Spleen (tissue), 11 donors: Measurements from ENCODE around the gene FBXL13. TPM values are rescaled to one million over a fixed set of nuclear protein-coding genes. Genes with fewer than 3 reads are reported as not detected.
"Not testable (repeated sequence)": the region's sequence is repeated elsewhere in the genome, so short reads cannot be mapped to it uniquely, and the experiment has no call there.

Source experiments
- DNase-seq: peaks from one replicate; pipeline ENCODE4 v3.0.0-alpha.2; 2020
- H3K27ac ChIP-seq, 8 donors: fragments of 200-600 bp; sonication (generic) in 7 of 8; 1 replicate in 4 of 8; 2 replicates in 4 of 8; pipeline versions ENCODE4 v1.5.0 to v1.8.0; 2016 to 2021; ENCODE audit warnings: inconsistent platforms in 4 of 8, mild to moderate bottlenecking in 4 of 8, moderate library complexity in 1 of 8
- H3K27me3 ChIP-seq, 7 donors: fragments of 200-600 bp; sonication (generic) in 6 of 7; replicated peaks in 1 of 7; 1 replicate in 4 of 7; 2 replicates in 3 of 7; pipeline versions ENCODE4 v1.5.0 to v1.8.0; 2016 to 2021; ENCODE audit warnings: inconsistent platforms in 3 of 7, mild to moderate bottlenecking in 1 of 7
- H3K36me3 ChIP-seq, 6 donors: fragments of 200-600 bp; sonication (generic) in 5 of 6; 1 replicate in 4 of 6; 2 replicates in 2 of 6; pipeline versions ENCODE4 v1.5.0 to v1.8.0; 2016 to 2021; ENCODE audit warnings: inconsistent platforms in 2 of 6
- H3K4me1 ChIP-seq, 6 donors: fragments of 200-600 bp; sonication (generic) in 5 of 6; 1 replicate in 3 of 6; 2 replicates in 3 of 6; pipeline versions ENCODE4 v1.5.0 to v1.8.0; 2016 to 2021; ENCODE audit warnings: inconsistent platforms in 3 of 6
- H3K4me3 ChIP-seq, 8 donors: fragments of 200-600 bp; sonication (generic) in 7 of 8; 1 replicate in 4 of 8; 2 replicates in 4 of 8; pipeline versions ENCODE4 v1.5.0 to v1.8.0; 2016 to 2021; ENCODE audit warnings: inconsistent platforms in 4 of 8, mild to moderate bottlenecking in 4 of 8, moderate library complexity in 2 of 8
- H3K9me3 ChIP-seq, 8 donors: fragments of 200-600 bp; sonication (generic) in 7 of 8; 1 replicate in 4 of 8; 2 replicates in 4 of 8; pipeline versions ENCODE4 v1.5.0 to v1.8.0; 2016 to 2021; ENCODE audit warnings: inconsistent platforms in 4 of 8
- POLR2A ChIP-seq, 3 donors: fragments of 450-650 bp; IDR thresholded peaks; one replicate each; pipeline ENCODE4 v1.5.1; 2017; ENCODE audit warnings: antibody characterized with exemption in 3 of 3, mild to moderate bottlenecking in 1 of 3
- POLR2AphosphoS5 ChIP-seq, 3 donors: sonication (generic); formaldehyde crosslinking; IDR thresholded peaks; one replicate each; pipeline ENCODE4 v1.5.1; 2017; ENCODE audit warnings: antibody characterized with exemption in 3 of 3
- whole genome bisulfite sequencing, 5 donors: extraction: QIAGEN DNeasy Blood & Tissue Kit in 3 of 5; methylation state at CpG; one replicate each; pipeline versions ENCODE4 v1.1.5 to v1.1.7; 2013 to 2018; 5-methylcytosine and 5-hydroxymethylcytosine counted together
- intact Hi-C: fragments of 100-400 bp; cut with DNase I; formaldehyde crosslinking; loops from one replicate; pipeline ENCODE4 v1.15.0; 2023; ENCODE audit warnings: low total_unique reads
- polyA plus RNA-seq, 3 donors: library from polyadenylated mRNA; stranded (reverse); fragments of 200-250 nt; gene quantifications; one replicate each; pipeline ENCODE4 v1.2.1, GENCODE V29; 2013
- total RNA-seq, 7 donors: library from RNA; depleted of rRNA in 3 of 7; stranded (reverse); fragments of >200 nt in 3 of 7; fragmentation: NEBNext Ultra II Directional in 4 of 7; extraction: Animal tissue kit (Norgen Biotek cat#: 25700) in 4 of 7; gene quantifications; one replicate each; pipeline versions ENCODE4 v1.1.0 to v1.2.1, GENCODE V29; 2016 to 2021
- TF ChIP-seq, protein P1 (sequence below), 11 experiments: fragments of 200-600 bp in 7 of 11; fragments of 450-650 bp in 4 of 11; sonication (generic) in 4 of 11; IDR thresholded peaks in 8 of 11; conservative IDR thresholded peaks in 3 of 11; 1 replicate in 7 of 11; 2 replicates in 4 of 11; pipeline versions ENCODE4 v1.4.0 to v1.8.0; 2016 to 2021; ENCODE audit warnings: antibody characterized with exemption in 11 of 11, inconsistent platforms in 4 of 11, mild to moderate bottlenecking in 1 of 11
- donor health status: healthy with polysubstance abuse.
- donor health status: DM: no; HTN: no; CAD: no; lungs with moderate emphysema.
- donor health status: DM: no; HTN: no; CAD: no.
- donor health status: Bipolar disorder and iron deficiency.
- donor health status: healthy.
- donor health status: DM: no; HTN: no; CAD: no.
- donor health status: DM: yes; HTN: yes; CAD: no.

FBXL13 gene
- total and polyA plus RNA-seq, 10 donors: 0.09 to 6.6 (median 2.3) TPM

DNA sequence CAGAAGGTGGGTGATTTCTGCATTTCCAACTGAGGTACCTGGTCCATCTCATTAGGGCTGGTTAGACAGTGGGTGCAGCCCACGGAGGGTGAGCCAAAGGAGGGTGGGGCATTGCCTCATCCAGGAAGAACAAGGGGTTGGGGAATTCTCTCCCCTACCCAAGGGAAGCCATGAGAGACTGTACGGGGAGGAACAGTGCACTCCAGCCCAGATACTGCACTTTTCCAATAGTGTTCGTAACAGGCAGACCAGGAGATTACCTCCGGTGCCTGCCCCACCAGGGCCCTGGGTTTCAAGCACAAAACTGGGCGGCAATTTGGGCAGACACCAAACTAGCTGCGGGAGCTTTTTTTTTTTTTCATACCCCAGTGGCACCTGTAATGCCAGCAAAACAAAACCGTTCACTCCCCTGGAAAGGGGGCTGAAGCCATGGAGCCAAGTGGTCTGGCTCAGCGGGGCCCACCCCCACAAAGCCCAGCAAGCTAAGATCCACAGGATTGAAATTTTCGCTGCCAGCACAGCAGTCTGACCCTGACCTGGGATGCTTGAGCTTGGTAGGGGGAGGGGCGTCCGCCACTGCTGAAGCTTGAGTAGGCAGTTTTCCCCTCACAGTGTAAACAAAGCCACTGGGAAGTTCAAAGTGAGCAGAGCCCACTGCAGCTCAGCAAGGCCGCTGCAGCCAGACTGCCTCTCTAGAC lies 31.6 kb upstream of the FBXL13 start:
- TF ChIP-seq POLR2AphosphoS5 (IDR thresholded peaks at IDR 0.05): peak in 1 of 3 donors; percentile 17
- TF ChIP-seq, protein P1, sequence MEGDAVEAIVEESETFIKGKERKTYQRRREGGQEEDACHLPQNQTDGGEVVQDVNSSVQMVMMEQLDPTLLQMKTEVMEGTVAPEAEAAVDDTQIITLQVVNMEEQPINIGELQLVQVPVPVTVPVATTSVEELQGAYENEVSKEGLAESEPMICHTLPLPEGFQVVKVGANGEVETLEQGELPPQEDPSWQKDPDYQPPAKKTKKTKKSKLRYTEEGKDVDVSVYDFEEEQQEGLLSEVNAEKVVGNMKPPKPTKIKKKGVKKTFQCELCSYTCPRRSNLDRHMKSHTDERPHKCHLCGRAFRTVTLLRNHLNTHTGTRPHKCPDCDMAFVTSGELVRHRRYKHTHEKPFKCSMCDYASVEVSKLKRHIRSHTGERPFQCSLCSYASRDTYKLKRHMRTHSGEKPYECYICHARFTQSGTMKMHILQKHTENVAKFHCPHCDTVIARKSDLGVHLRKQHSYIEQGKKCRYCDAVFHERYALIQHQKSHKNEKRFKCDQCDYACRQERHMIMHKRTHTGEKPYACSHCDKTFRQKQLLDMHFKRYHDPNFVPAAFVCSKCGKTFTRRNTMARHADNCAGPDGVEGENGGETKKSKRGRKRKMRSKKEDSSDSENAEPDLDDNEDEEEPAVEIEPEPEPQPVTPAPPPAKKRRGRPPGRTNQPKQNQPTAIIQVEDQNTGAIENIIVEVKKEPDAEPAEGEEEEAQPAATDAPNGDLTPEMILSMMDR (IDR thresholded peaks at IDR 0.05 in 8 of 11, conservative IDR thresholded peaks at IDR 0.05 in 3 of 11): no peak
- Histone ChIP-seq H3K27ac (no peak overlapping the region), H3K9me3 (peaks cover 0 to 7% (median 0%) of the 10 kb centered on the region in 8 donors), H3K4me1 (peaks cover 0 to 10% (median 4%) of the 10 kb centered on the region in 6 donors), H3K27me3 (no peaks in the 10 kb centered on the region), H3K36me3 (peaks cover 0 to 62% (median 14%) of the 10 kb centered on the region in 6 donors), H3K4me3 (no peak overlapping the region)
- DNase-seq: no peak
- intact Hi-C loops: no loop called here
- 58 to 85% (median 70%) methylated on average over 10 to 12 of the region's 12 CpGs for WGBS, 5 donors

DNA sequence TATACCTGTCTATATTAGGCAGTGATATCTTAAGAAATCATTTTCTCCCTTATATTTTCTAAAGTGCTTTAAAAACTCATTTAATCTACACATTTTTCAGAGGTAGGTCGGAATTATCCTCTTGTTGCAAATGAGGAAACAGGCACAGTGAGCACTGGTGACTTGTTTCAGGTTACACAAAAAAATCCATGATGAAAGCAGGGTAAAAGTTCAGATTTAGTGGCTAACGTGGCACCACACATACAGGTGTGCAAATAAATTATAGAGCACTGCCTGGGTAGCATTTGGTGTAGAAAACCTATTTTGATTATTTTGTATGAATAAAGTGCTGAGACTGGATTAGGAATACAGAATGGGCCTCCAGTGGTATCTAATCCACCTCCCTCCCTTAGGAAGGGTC lies 26.9 kb upstream of the FBXL13 start:
- peaks cover 0 to 7% (median 2%) of the 10 kb centered on the region in 6 donors for H3K4me1 ChIP-seq
- intact Hi-C loops: no loop called here
- WGBS, 5 donors: 45 to 73% (median 46%) methylated on average over 2 of the region's 2 CpGs
- H3K27me3 ChIP-seq: no peaks in the 10 kb centered on the region
- TF ChIP-seq, protein P1 (IDR thresholded peaks at IDR 0.05 in 8 of 11, conservative IDR thresholded peaks at IDR 0.05 in 3 of 11): no peak
- TF ChIP-seq POLR2A (IDR thresholded peaks at IDR 0.05) (no peak), POLR2AphosphoS5 (IDR thresholded peaks at IDR 0.05) (no peak)
- H3K9me3 ChIP-seq: no peaks in the 10 kb centered on the region
- H3K4me3 ChIP-seq: no peak overlapping the region
- no peak overlapping the region for H3K27ac ChIP-seq
- DNase-seq: no peak
- peaks cover 0 to 81% (median 23%) of the 10 kb centered on the region in 6 donors for H3K36me3 ChIP-seq

DNA sequence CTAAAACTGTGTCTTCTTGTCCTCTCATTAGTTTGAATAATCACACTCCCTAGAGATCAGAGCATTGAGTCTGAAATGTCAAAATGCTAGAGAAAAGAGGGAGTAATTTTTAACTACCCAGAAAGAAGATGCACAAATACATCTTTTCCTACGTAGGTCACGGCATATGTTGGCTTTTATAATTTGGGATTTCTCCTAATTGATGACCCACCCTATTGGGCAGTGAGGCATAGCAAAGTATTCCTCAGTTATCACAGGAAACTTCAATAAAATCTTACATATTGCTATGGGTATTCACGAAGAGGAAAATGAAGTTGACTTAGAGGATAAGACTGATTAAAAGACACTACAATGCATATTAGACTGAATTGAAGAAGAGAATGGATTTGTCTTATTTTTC lies 25.8 kb upstream of the FBXL13 start:
- no peak for DNase-seq
- intact Hi-C loops: no loop called here
- H3K27me3 ChIP-seq: no peaks in the 10 kb centered on the region
- H3K4me3 ChIP-seq: no peak overlapping the region
- peaks cover 0 to 82% (median 24%) of the 10 kb centered on the region in 6 donors for H3K36me3 ChIP-seq
- 60 to 78% (median 65%) methylated on average over 3 of the region's 3 CpGs for WGBS, 5 donors
- TF ChIP-seq POLR2AphosphoS5 (IDR thresholded peaks at IDR 0.05) (no peak), POLR2A (IDR thresholded peaks at IDR 0.05) (no peak)
- TF ChIP-seq, protein P1 (IDR thresholded peaks at IDR 0.05 in 8 of 11, conservative IDR thresholded peaks at IDR 0.05 in 3 of 11): no peak
- no peaks in the 10 kb centered on the region for H3K4me1 ChIP-seq
- no peak overlapping the region for H3K27ac ChIP-seq
- no peaks in the 10 kb centered on the region for H3K9me3 ChIP-seq

DNA sequence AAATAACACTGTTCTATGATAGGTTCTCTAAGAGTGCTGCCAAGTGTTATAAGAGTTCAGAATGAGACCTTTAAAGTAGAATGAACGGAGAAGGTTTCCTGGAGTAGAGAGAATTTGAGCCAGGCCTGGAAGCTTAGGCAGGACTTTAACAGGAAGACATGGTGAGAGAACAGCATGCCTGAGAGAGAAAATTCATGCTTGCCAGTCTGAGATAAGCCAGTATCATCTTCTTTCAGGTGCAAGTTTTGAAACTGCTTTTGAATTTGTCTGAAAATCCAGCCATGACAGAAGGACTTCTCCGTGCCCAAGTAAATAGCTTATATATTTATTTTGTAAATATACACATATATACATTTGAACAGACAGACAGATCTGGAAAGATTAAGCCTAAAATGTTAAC lies 22.4 kb upstream of the FBXL13 start:
- H3K36me3 ChIP-seq: peaks cover 0 to 78% (median 17%) of the 10 kb centered on the region in 6 donors
- no peak for TF ChIP-seq POLR2AphosphoS5 (IDR thresholded peaks at IDR 0.05)
- TF ChIP-seq, protein P1 (IDR thresholded peaks at IDR 0.05 in 8 of 11, conservative IDR thresholded peaks at IDR 0.05 in 3 of 11): no peak
- TF ChIP-seq POLR2A (IDR thresholded peaks at IDR 0.05): no peak
- no peak for DNase-seq
- no peaks in the 10 kb centered on the region for H3K4me1 ChIP-seq
- H3K27me3 ChIP-seq: no peaks in the 10 kb centered on the region
- H3K4me3 ChIP-seq: no peak overlapping the region
- no peaks in the 10 kb centered on the region for H3K9me3 ChIP-seq
- H3K27ac ChIP-seq: no peak overlapping the region
- intact Hi-C loops: no loop called here
- 95 to 97% (median 96%) methylated on average over 2 of the region's 2 CpGs for WGBS, 5 donors

DNA sequence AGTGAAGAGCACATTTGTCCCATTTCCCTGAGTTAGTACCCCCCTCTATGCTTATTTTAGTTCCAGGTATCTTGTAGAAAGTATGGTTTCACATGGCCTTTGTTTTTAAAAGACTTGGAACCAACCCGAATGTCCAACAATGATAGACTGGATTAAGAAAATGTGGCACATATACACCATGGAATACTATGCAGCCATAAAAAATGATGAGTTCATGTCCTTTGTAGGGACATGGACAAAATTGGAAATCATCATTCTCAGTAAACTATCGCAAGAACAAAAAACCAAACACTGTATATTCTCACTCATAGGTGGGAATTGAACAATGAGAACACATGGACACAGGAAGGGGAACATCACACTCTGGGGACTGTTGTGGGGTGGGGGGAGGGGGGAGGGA lies 21.0 kb upstream of the FBXL13 start:
- peaks cover 0 to 78% (median 14%) of the 10 kb centered on the region in 6 donors for H3K36me3 ChIP-seq
- intact Hi-C loops: not testable (repeated sequence)

More for the DNA sequence above, 21.0 kb upstream of the FBXL13 start:
- not testable (repeated sequence) for H3K9me3 ChIP-seq, H3K4me3 ChIP-seq, DNase-seq, H3K27ac ChIP-seq, H3K4me1 ChIP-seq, H3K27me3 ChIP-seq
- WGBS, 5 donors: 90 to 100% (median 100%) methylated on average over 2 of the region's 2 CpGs
